ENCODE measurements around the gene NPR3. TPM values are rescaled to one million over a fixed set of nuclear protein-coding genes. Genes with fewer than 3 reads are reported as not detected.

NPR3 gene
- total RNA-seq, 1 experiment from 2014 or later = not detected

- WGBS (ENCODE audit: extremely low coverage, insufficient read length, low lambda C conversion rate) = no CpG with 5 or more reads among the region's 4 CpGs
Observed at GRCh38 chr5:32786311-32786710, 75.2 kb downstream of the NPR3 start.

More at GRCh38 chr5:32786311-32786710, 75.2 kb downstream of the NPR3 start:
- Histone ChIP-seq H3K27ac (ENCODE audit: insufficient read length, low read depth, low read length) (no peak overlapping the region), H4K5ac (ENCODE audit: insufficient read length, low read depth, low read length) (no peak overlapping the region), H4K8ac (replicated peaks; ENCODE audit: insufficient read length, low read depth, low read length) (no peak overlapping the region), H3K18ac (ENCODE audit: insufficient read length, low read depth, low read length) (no peak overlapping the region), H3K27me3 (ENCODE audit: insufficient read depth, low read length) (no peaks in the 10 kb centered on the region), H4K20me1 (ENCODE audit: control insufficient read depth, insufficient read depth, insufficient read length) (no peaks in the 10 kb centered on the region), H3K23me2 (ENCODE audit: insufficient read length, low read depth, low read length, poor library complexity, severe bottlenecking) (no peaks in the 10 kb centered on the region), H3K4me2 (ENCODE audit: insufficient read depth, insufficient read length, low read length) (no peak overlapping the region), H3K23ac (ENCODE audit: insufficient read length, low read depth, low read length) (no peak overlapping the region), H2BK5ac (ENCODE audit: insufficient read length, low read length) (no peak overlapping the region), H4K91ac (ENCODE audit: insufficient read length, low read depth, low read length) (no peak overlapping the region), H3K9me3 (ENCODE audit: control insufficient read depth, low read depth, low read length) (no peaks in the 10 kb centered on the region), H3K4ac (ENCODE audit: low read depth, low read length) (no peak overlapping the region), H2BK12ac (ENCODE audit: insufficient read length, low read depth, low read length) (no peak overlapping the region), H3K14ac (ENCODE audit: insufficient read depth, low read length) (no peak overlapping the region), H2BK15ac (ENCODE audit: low read depth, low read length) (no peak overlapping the region), H3K9ac (ENCODE audit: extremely low read depth, insufficient read length, low read length) (no peak overlapping the region), H2AFZ (ENCODE audit: low read length) (no peak overlapping the region), H2BK20ac (ENCODE audit: low read depth, low read length, poor library complexity, severe bottlenecking) (no peak overlapping the region), H3T11ph (ENCODE audit: low read length) (no peak overlapping the region), H3K79me1 (ENCODE audit: insufficient read depth, low read depth, low read length, poor library complexity, severe bottlenecking) (no peaks in the 10 kb centered on the region), H2AK5ac (ENCODE audit: insufficient read length, low read length) (no peak overlapping the region), H3K79me2 (ENCODE audit: insufficient read depth, low read length) (no peaks in the 10 kb centered on the region), H3K56ac (ENCODE audit: insufficient read length, low read depth, low read length) (no peak overlapping the region), H3K4me1 (ENCODE audit: insufficient read depth, low read length) (no peaks in the 10 kb centered on the region), H2BK120ac (ENCODE audit: low read depth, low read length, poor library complexity, severe bottlenecking) (no peak overlapping the region)
- TF ChIP-seq CTCF (conservative IDR thresholded peaks at IDR 0.05) = no peak
- Mint-ChIP-seq H3K27ac (no peak overlapping the region), H3K36me3 (ENCODE audit: insufficient read depth in 1 of 3, low read depth in 3 of 3) (no peaks in the 10 kb centered on the region), H3K4me1 (peaks cover 12 to 16% of the 10 kb centered on the region in 2 experiments), H3K9me3 (no peaks in the 10 kb centered on the region), H3K27me3 (ENCODE audit: low read depth) (no peaks in the 10 kb centered on the region; the same call in none of the 2 replicates), H3K4me3 (no peak overlapping the region)
- DNase-seq = no peak

All from H9 (cell line).